Spleen (tissue), 7 donors: ENCODE measurements around the gene MYO3B.

Source experiments
- CTCF ChIP-seq, 11 experiments: fragments of 200-600 bp in 7 of 11; fragments of 450-650 bp in 4 of 11; sonication (generic) in 4 of 11; IDR thresholded peaks in 8 of 11; conservative IDR thresholded peaks in 3 of 11; 1 replicate in 7 of 11; 2 replicates in 4 of 11; pipeline versions ENCODE4 v1.4.0 to v1.8.0; 2016 to 2021; ENCODE audit warnings: antibody characterized with exemption in 11 of 11, inconsistent platforms in 4 of 11, mild to moderate bottlenecking in 1 of 11
- POLR2A ChIP-seq, 3 donors: fragments of 450-650 bp; IDR thresholded peaks; one replicate each; pipeline ENCODE4 v1.5.1; 2017; ENCODE audit warnings: antibody characterized with exemption in 3 of 3, mild to moderate bottlenecking in 1 of 3
- POLR2AphosphoS5 ChIP-seq, 3 donors: sonication (generic); formaldehyde crosslinking; IDR thresholded peaks; one replicate each; pipeline ENCODE4 v1.5.1; 2017; ENCODE audit warnings: antibody characterized with exemption in 3 of 3
- donor health status: DM: no; HTN: no; CAD: no; lungs with moderate emphysema.
- donor health status: DM: no; HTN: no; CAD: no.
- donor health status: DM: no; HTN: no; CAD: no.

GRCh38 chr2:170605862-170606261 is 427.9 kb downstream of the MYO3B start:
- TF ChIP-seq CTCF (IDR thresholded peaks at IDR 0.05 in 8 of 11, conservative IDR thresholded peaks at IDR 0.05 in 3 of 11) (no peak), POLR2A (IDR thresholded peaks at IDR 0.05) (no peak), POLR2AphosphoS5 (IDR thresholded peaks at IDR 0.05) (no peak)
